BLaER1 (cell line): ENCODE data around the gene TCF4.

ENCODE experiments used
- H3K27ac ChIP-seq: shearing (Covaris generic); formaldehyde crosslinking; 2 replicates; pipeline ENCODE4 v1.8.1; 2022
- H3K27me3 ChIP-seq: shearing (Covaris generic); formaldehyde crosslinking; 2 replicates; pipeline ENCODE4 v1.8.1; 2022
- H3K36me3 ChIP-seq: shearing (Covaris generic); formaldehyde crosslinking; 2 replicates; pipeline ENCODE4 v1.8.1; 2022
- H3K4me1 ChIP-seq: shearing (Covaris generic); formaldehyde crosslinking; 2 replicates; pipeline ENCODE4 v1.8.1; 2022
- H3K4me2 ChIP-seq: shearing (Covaris generic); formaldehyde crosslinking; 2 replicates; pipeline ENCODE4 v1.8.1; 2022
- H3K4me3 ChIP-seq: shearing (Covaris generic); formaldehyde crosslinking; 2 replicates; pipeline ENCODE4 v1.8.1; 2022
- H3K9ac ChIP-seq: shearing (Covaris generic); formaldehyde crosslinking; 2 replicates; pipeline ENCODE4 v1.8.1; 2022
- H3K9me3 ChIP-seq: shearing (Covaris generic); formaldehyde crosslinking; 2 replicates; pipeline ENCODE4 v1.8.1; 2022
- H4K20me1 ChIP-seq: shearing (Covaris generic); formaldehyde crosslinking; 2 replicates; pipeline ENCODE4 v1.8.1; 2022
- Cebpa-rat ChIP-seq: shearing (Covaris generic); IDR thresholded peaks from 2 replicates; pipeline ENCODE4 v1.8.1; 2022

TCF4 gene

GRCh38 chr18:55500316-55501086 lies 87.5 kb downstream of the TCF4 start:
- Histone ChIP-seq H3K9ac (no peak overlapping the region), H3K4me1 (peaks cover 100% of the 10 kb centered on the region), H3K9me3 (peaks cover 6% of the 10 kb centered on the region; the same call in 1 of the 2 replicates), H3K36me3 (peaks cover 23% of the 10 kb centered on the region), H3K4me2 (peak overlapping the region; percentile 71), H3K27me3 (no peaks in the 10 kb centered on the region), H3K27ac (0 out of 2 replicates have a peak overlapping the region, but pooled peaks have one; percentile 68), H4K20me1 (peaks cover 7% of the 10 kb centered on the region), H3K4me3 (no peak overlapping the region)
- TF ChIP-seq Cebpa-rat: no peak

DNA sequence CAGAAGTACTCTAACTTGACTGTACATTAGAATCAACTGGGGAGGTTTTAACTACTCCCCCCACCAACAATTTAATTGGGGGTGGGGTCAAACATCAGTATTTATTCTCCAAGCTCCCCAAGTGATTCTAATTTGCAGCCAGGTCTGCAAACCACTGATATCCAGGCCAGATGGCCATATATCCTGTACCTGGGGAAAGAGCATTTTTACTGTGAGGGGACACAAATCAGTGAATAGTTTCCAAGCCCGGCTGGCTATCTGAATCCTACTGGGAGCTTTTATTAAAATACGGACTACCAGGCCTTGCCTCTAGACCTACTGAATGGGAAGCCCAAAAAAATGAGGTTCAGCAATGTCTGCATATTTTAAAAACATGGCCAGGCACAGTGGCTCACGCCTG lies 88.5 kb downstream of the TCF4 start:
- peaks cover 18% of the 10 kb centered on the region for H3K36me3 ChIP-seq
- TF ChIP-seq Cebpa-rat: no peak
- H3K4me2 ChIP-seq: peak overlapping the region; percentile 71
- H3K27ac ChIP-seq: peak overlapping the region; percentile 68
- H3K4me3 ChIP-seq: no peak overlapping the region
- H4K20me1 ChIP-seq: peaks cover 8% of the 10 kb centered on the region
- H3K9me3 ChIP-seq: peaks cover 1% of the 10 kb centered on the region; the same call in 1 of the 2 replicates
- H3K27me3 ChIP-seq: no peaks in the 10 kb centered on the region
- H3K4me1 ChIP-seq: peaks cover 99% of the 10 kb centered on the region
- H3K9ac ChIP-seq: no peak overlapping the region

DNA sequence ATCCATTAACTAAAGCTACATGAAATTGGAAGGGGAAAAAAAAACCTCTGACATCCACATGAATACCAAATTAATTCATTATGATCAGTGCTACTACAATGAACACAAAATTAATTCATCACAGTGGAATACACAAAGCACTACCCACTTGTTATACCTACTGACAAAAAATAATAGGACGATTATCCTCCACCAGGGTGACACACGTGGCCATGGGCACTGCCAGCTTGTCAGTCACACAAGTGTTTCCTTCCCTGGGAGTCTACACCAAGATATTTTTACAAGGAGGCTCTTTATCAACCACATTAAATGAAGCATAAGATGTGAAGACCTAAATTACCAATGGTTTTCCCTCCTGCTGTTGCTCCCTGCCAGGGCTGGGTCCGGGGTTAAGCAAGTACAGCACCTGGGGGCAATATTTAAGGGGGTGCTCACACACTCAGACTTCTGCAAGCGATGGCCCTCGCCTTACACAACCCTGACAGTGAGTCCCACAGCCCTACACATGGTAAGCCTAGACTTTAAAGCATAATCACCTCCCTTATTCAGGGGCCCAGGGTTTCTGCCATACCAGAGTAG lies 90.1 kb downstream of the TCF4 start:
- Histone ChIP-seq H3K36me3 (peaks cover 8% of the 10 kb centered on the region; the same call in 1 of the 2 replicates), H3K27me3 (no peaks in the 10 kb centered on the region), H3K4me3 (0 out of 2 replicates have a peak overlapping the region, but pooled peaks have one; percentile 8), H4K20me1 (peaks cover 16% of the 10 kb centered on the region), H3K9ac (peak overlapping the region; percentile 47; the same call in 1 of the 2 replicates), H3K27ac (peak overlapping the region; percentile 68), H3K9me3 (no peaks in the 10 kb centered on the region), H3K4me1 (peaks cover 99% of the 10 kb centered on the region), H3K4me2 (peak overlapping the region; percentile 71)
- TF ChIP-seq Cebpa-rat: no peak

GRCh38 chr18:55494899-55495298 lies 93.1 kb downstream of the TCF4 start:
- Histone ChIP-seq H3K27ac (no peak overlapping the region), H3K9me3 (no peaks in the 10 kb centered on the region), H3K4me3 (no peak overlapping the region), H3K4me2 (peak overlapping the region; percentile 11; the same call in 1 of the 2 replicates), H4K20me1 (peaks cover 42% of the 10 kb centered on the region), H3K36me3 (peaks cover 4% of the 10 kb centered on the region; the same call in 1 of the 2 replicates), H3K27me3 (no peaks in the 10 kb centered on the region), H3K9ac (no peak overlapping the region), H3K4me1 (peaks cover 99% of the 10 kb centered on the region)
- TF ChIP-seq Cebpa-rat: no peak

DNA sequence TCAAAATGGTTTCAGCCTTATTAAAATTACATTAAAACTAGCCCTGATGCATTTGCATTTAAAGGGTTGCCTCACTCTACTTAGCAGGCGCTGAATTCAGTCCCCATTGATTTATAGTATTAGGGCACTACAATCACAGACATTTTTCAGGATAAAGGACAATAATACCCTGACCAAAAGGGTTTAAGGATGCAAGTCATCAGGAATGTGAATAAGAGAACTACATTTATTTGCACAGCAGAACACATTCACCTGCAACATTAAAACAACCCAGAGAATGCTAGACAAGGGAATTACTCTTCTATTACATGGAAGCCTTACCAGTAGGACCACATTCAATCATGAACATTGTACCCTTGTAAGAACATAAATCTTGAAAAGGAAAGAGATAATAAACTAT lies 93.6 kb downstream of the TCF4 start:
- no peak overlapping the region for H3K4me3 ChIP-seq
- TF ChIP-seq Cebpa-rat: no peak
- no peaks in the 10 kb centered on the region; the same call in 1 of the 2 replicates for H3K36me3 ChIP-seq
- no peaks in the 10 kb centered on the region for H3K9me3 ChIP-seq
- H3K9ac ChIP-seq: no peak overlapping the region
- peak overlapping the region; percentile 14; the same call in 1 of the 2 replicates for H3K4me2 ChIP-seq
- peaks cover 46% of the 10 kb centered on the region for H4K20me1 ChIP-seq
- peaks cover 99% of the 10 kb centered on the region for H3K4me1 ChIP-seq
- no peaks in the 10 kb centered on the region for H3K27me3 ChIP-seq
- no peak overlapping the region for H3K27ac ChIP-seq

DNA sequence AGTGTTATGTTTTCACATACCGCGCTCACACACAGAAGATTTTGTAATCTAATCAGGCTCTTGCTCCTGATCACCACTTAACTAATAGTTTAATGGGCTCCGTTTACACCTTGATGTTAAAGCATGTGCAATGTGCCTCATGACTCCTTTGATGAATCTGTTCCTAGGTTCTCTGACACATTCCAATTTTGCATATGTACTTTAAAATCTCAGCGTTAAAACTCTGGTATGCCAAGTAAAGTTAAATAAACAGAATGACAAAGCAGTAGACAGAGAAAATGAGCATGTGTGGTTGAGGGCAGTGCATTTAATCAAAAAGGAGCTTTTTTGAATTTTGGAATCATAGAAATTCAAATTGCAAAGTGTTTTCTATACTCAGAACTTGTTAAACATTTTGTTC lies 96.4 kb downstream of the TCF4 start:
- TF ChIP-seq Cebpa-rat: no peak
- Histone ChIP-seq H3K27me3 (no peaks in the 10 kb centered on the region), H3K4me1 (peaks cover 89% of the 10 kb centered on the region), H4K20me1 (peaks cover 67% of the 10 kb centered on the region), H3K36me3 (peaks cover 6% of the 10 kb centered on the region; the same call in 1 of the 2 replicates), H3K27ac (peak overlapping the region; percentile 40; the same call in 1 of the 2 replicates), H3K9me3 (no peaks in the 10 kb centered on the region), H3K4me3 (no peak overlapping the region), H3K9ac (peak overlapping the region; percentile 27; the same call in 1 of the 2 replicates), H3K4me2 (peak overlapping the region; percentile 63)

GRCh38 chr18:55489034-55489986 lies 98.7 kb downstream of the TCF4 start:
- H3K27ac ChIP-seq: peak overlapping the region; percentile 62
- H3K9me3 ChIP-seq: no peaks in the 10 kb centered on the region
- peak overlapping the region; percentile 63 for H3K4me2 ChIP-seq
- peak overlapping the region; percentile 48; the same call in 1 of the 2 replicates for H3K9ac ChIP-seq
- H3K27me3 ChIP-seq: no peaks in the 10 kb centered on the region
- H3K4me1 ChIP-seq: peaks cover 77% of the 10 kb centered on the region
- H4K20me1 ChIP-seq: peaks cover 86% of the 10 kb centered on the region
- peaks cover 26% of the 10 kb centered on the region for H3K36me3 ChIP-seq
- H3K4me3 ChIP-seq: 0 out of 2 replicates have a peak overlapping the region, but pooled peaks have one; percentile 2
- no peak for TF ChIP-seq Cebpa-rat

DNA sequence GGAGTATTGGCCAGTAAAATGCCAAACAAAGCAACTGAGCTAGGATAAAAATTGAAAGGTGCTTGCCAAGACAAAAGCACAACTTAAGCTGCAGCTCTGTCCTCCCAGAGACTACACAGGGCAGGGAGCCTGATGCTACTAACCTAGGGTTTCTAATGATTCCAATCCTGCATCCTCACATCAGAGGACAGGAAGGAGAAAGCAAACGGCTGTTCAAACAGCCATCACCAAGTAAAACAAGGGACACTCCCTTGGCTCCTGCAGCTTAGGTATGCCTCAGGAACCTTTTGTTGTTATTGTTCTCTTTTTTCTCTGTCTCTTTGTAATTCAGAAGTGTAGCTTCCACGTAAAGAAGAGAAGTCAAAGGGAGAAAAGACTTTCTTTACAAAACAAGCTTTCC lies 99.5 kb downstream of the TCF4 start:
- Histone ChIP-seq H3K4me1 (peaks cover 69% of the 10 kb centered on the region), H3K4me2 (peak overlapping the region; percentile 63), H3K9ac (no peak overlapping the region; the same call in 1 of the 2 replicates)

DNA sequence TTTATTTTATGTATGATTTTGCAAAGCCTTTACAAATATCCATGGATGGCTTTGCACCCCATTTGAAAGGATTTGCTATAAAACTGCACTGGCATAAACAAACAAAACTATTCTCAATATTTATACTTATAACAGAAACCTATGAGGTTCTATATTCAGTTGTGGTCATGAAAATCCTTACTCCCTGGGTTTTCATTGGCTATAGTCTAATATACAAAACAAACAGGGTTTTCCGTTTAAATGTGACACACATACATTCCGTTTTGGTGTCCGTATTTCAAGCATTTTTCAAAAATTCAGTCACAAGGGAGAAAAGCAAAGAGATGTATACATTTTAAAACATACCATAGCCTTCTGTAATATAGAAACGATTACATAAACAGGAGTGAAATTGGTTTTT lies 100.0 kb downstream of the TCF4 start:
- H3K9ac ChIP-seq: no peak overlapping the region
- peaks cover 35% of the 10 kb centered on the region for H3K36me3 ChIP-seq
- TF ChIP-seq Cebpa-rat: no peak
- peaks cover 64% of the 10 kb centered on the region for H3K4me1 ChIP-seq
- no peak overlapping the region for H3K4me3 ChIP-seq
- H4K20me1 ChIP-seq: peaks cover 94% of the 10 kb centered on the region
- 0 out of 2 replicates have a peak overlapping the region, but pooled peaks have one; percentile 62 for H3K27ac ChIP-seq
- H3K4me2 ChIP-seq: no peak overlapping the region
- H3K9me3 ChIP-seq: no peaks in the 10 kb centered on the region
- H3K27me3 ChIP-seq: no peaks in the 10 kb centered on the region

More for the DNA sequence above, 99.5 kb downstream of the TCF4 start:
- no peak for TF ChIP-seq Cebpa-rat
- Histone ChIP-seq H4K20me1 (peaks cover 91% of the 10 kb centered on the region), H3K27ac (peak overlapping the region; percentile 62; the same call in 1 of the 2 replicates), H3K27me3 (no peaks in the 10 kb centered on the region), H3K9me3 (no peaks in the 10 kb centered on the region), H3K36me3 (peaks cover 30% of the 10 kb centered on the region), H3K4me3 (no peak overlapping the region)
